HG03571 (cell line): Measurements from ENCODE around the gene UMAD1.

ENCODE experiments used
- ATAC-seq: cut with Tn5 transposase; IDR thresholded peaks from one replicate; pipeline ENCODE4 v1.9.1; 2021; ENCODE audit not compliant: unreplicated experiment

Gene UMAD1

GRCh38 chr7:7640221-7641128 lies at the start of gene UMAD1:
TSS of gene UMAD1 (plus strand) at chr7:7640752. CDS start at chr7:7673372, 32,620 bp downstream.
- ATAC-seq, result peak; percentile 98

GRCh38 chr7:7595451-7595850 lies 45.1 kb upstream of the UMAD1 start:
- no peak for ATAC-seq

- no peak for ATAC-seq
Observed at GRCh38 chr7:7596176-7596575, 44.4 kb upstream of the UMAD1 start.

GRCh38 chr7:7607010-7607409 lies 33.5 kb upstream of the UMAD1 start:
- no peak for ATAC-seq

GRCh38 chr7:7609330-7609729 lies 31.2 kb upstream of the UMAD1 start:
- ATAC-seq, result no peak

GRCh38 chr7:7612519-7612918 lies 28.0 kb upstream of the UMAD1 start:
- no peak for ATAC-seq

GRCh38 chr7:7613210-7613609 lies 27.3 kb upstream of the UMAD1 start:
- no peak for ATAC-seq

- ATAC-seq, result no peak
Observed at GRCh38 chr7:7614018-7614741, 26.4 kb upstream of the UMAD1 start.

GRCh38 chr7:7617550-7617949 lies 23.0 kb upstream of the UMAD1 start:
- ATAC-seq, result no peak

- no peak for ATAC-seq
Observed at GRCh38 chr7:7618410-7618809, 22.1 kb upstream of the UMAD1 start.

- ATAC-seq, result no peak
Observed at GRCh38 chr7:7620236-7620635, 20.3 kb upstream of the UMAD1 start.

GRCh38 chr7:7620644-7621210 lies 19.8 kb upstream of the UMAD1 start:
- ATAC-seq, result no peak

- no peak for ATAC-seq
Observed at GRCh38 chr7:7628476-7628875, 12.1 kb upstream of the UMAD1 start.

- ATAC-seq, result no peak
Observed at GRCh38 chr7:7630626-7631329, 9.8 kb upstream of the UMAD1 start.

- no peak for ATAC-seq
Observed at GRCh38 chr7:7639421-7639820, 1.1 kb upstream of the UMAD1 start.

GRCh38 chr7:7639847-7640220 lies 718 bp upstream of the UMAD1 start:
- no peak for ATAC-seq

GRCh38 chr7:7641129-7641663 lies 644 bp downstream of the UMAD1 start:
- ATAC-seq, result no peak

- no peak for ATAC-seq
Observed at GRCh38 chr7:7642081-7642480, 1.5 kb downstream of the UMAD1 start.

- ATAC-seq, result no peak
Observed at GRCh38 chr7:7647495-7648036, 7.0 kb downstream of the UMAD1 start.

GRCh38 chr7:7650682-7651206 lies 10.2 kb downstream of the UMAD1 start:
- no peak for ATAC-seq
